Esophagus mucosa (tissue), 1 donor: Measurements from ENCODE around the gene EPB41L5. TPM values are rescaled to one million over a fixed set of nuclear protein-coding genes. Genes with fewer than 3 reads are reported as not detected.
"Not testable (repeated sequence)": the region's sequence is repeated elsewhere in the genome, so short reads cannot be mapped to it uniquely, and the experiment has no call there.

ENCODE experiments used
- ATAC-seq: fragments of 200-7000 bp; cut with Tn5 transposase; one replicate; pipeline ENCODE4 v1.9.1; 2020
- total RNA-seq: library from RNA; stranded (reverse); gene quantifications from one replicate; pipeline ENCODE4 v1.2.4, GENCODE V29; 2023
- donor health status: DM: yes; HTN: yes; CAD: no.

EPB41L5 gene
- total RNA-seq: 16.8 TPM

- peak; percentile 95 for ATAC-seq
These were observed at the start of gene EPB41L5 for GRCh38 chr2:120012771-120013596. Gene EPB41L5, plus strand, starts transcription at chr2:120013077. Its CDS starts 6,008 bp downstream, at chr2:120019085.

GRCh38 chr2:119981896-119982295, 31.0 kb upstream of the EPB41L5 start:
- ATAC-seq: no peak

DNA sequence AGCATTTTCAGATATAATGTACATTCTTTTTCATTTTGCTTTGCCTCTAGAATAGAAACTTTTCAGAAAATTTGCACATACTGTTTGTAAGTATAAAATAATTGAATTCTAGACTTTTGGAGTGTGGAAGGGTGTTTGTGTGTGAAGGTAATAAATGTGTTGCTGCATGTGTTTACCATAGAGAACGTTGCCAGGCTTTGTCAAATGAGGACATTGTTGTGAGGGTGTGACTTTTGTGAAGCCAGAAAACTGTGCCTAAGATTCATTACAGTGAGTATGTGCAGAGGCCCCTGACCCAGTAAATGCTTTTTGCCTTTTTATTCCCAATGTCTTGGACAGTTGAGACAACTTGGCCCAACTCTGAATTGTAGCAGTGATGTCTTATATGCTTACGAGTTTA, 30.4 kb upstream of the EPB41L5 start:
- ATAC-seq: no peak

- no peak for ATAC-seq
These were observed 29.8 kb upstream of the EPB41L5 start for GRCh38 chr2:119983108-119983507.

DNA sequence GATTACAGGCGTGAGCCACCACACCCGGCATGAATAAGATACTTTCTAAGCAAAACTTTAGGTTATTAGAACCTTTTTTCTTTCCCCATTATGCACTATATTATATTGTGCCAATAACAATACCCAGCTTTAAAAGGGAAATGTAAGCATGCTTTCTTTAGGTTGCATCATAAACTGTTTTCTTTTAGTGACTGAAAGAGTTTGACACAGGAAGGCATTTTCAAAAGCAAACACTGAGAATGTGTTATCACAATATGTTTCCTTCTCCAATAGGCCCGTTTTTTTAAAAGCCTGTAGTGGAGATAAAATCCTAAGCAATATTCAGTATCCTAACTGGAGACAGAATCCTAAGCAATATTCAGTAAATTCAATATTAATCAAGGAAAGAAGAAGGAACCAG, 16.7 kb upstream of the EPB41L5 start:
- ATAC-seq: no peak

DNA sequence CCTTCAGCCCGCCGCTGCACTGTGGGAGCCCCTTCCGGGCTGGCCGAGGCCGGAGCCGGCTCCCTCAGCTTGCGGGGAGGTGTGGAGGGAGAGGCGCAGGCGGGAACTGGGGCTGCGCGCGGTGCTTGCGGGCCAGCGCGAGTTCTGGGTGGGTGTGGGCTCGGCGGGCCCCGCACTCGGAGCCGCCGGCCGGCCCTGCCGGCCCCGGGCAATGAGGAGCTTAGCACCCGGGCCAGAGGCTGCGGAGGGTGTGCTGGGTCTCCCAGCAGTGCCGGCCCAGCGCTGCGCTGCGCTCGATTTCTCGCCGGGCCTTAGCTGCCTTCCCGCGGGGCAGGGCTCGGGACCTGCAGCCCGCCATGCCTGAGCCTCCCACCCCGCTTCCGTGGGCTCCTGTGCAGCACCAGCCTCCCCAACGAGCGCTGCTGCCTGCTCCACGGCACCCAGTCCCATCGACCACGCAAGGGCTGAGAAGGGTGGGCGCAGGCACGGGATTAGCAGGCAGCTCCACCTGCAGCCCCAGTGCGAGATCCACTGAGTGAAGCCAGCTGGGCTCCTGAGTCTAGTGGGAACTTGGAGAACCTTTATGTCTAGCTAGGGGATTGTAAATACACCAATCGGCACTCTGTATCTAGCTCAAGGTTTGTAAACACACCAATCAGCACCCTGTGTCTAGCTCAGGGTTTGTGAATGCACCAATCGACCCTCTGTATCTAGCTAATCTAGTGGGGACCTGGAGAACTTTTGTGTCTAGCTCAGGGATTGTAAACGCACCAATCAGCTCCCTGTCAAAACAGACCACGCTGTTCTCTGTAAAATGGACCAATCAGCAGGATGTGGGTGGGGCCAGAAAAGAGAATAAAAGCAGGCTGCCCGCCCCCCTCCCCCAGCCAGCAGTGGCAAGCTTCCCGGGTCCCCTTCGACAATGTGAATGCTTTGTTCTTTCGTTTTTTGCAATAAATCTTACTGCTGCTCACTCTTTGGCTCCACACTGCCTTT, 15.7 kb upstream of the EPB41L5 start:
- ATAC-seq: not testable (repeated sequence)

DNA sequence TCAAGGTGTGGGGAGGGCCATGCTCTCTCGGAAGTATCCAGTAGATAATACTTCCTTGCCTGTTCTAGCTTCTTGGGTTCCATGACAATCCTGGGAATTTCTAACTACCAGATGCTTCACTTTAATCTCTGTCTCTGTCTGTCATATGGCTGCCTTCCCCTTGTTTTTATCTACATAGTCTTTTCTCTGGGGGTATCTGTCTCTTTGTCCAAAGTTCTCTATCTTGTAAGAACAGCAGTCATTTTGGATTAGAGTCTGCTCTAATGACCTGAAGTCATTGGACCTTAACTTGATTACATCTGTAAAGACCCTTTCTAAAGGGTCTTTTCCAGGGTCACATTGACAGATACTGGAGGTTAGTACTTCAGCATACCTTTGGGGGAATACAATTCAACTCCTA, 11.4 kb upstream of the EPB41L5 start:
- no peak for ATAC-seq

DNA sequence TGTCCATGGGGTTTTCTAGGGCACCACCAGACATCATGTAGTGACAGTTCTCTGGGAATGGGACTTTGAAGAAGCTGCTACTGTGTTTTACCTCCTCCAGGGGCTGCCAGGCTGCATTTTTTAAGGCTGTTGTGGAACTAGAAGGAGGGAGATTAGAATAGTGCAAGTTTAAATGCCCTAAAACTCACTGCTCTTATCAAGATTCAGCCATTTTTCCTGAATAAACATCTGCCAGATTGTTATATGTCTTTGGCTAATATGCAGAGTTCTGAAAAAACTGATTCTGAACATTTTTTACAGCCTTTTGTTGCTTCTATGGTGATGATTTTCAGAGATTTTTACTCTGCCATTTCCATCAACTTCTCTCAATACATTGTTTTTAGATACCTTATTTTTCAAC, 8.6 kb upstream of the EPB41L5 start:
- no peak for ATAC-seq

DNA sequence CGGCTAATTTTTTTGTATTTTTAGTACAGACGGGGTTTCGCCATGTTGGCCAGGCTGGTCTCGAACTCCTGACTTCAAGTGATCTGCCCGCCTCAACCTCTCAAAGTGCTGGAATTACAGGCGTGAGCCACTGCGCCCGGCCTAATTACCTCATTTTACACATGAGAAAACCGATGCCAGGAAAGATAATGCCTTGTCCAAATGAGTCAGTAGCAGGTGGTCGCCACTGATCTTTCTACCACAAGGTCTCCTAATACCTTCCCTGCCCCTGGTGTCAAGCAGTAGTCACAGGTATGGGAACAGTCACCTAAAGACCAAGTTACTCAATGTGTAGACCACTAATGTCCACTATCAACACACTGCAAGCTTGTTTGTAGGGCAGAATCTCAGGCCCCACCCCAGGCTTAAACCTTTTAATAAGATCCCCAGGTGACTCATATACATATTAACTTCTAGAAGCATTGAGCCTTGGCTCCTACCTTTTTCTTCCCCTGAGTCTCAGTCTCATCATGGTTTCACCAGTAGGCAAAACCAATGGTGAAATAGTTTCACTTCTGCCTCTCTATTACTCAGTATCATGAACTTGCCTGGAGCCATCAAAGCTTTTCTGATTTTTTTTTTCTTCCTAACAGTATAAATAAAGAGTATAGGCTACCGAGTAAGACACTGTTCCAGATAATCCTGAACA, 6.9 kb upstream of the EPB41L5 start:
- peak; percentile 91 for ATAC-seq

DNA sequence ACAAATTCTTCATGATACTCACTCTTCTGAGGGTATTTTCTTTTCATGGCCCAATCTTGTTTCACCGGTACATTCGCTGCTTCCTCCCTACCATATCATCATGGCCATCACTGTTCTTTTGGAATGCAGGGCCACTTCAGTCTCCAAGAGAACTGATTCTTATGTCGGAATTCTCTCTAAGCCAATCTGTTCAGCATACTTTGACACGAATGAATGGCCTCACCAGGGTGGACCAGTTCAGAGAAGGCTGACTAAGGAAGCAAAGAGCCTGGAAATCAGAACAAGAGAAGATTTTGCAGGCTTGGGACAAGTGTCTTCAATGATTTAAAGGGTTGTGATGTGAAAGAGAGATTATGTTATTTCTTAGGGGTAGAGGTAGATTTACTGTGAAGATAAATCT, 5.0 kb upstream of the EPB41L5 start:
- ATAC-seq: no peak

DNA sequence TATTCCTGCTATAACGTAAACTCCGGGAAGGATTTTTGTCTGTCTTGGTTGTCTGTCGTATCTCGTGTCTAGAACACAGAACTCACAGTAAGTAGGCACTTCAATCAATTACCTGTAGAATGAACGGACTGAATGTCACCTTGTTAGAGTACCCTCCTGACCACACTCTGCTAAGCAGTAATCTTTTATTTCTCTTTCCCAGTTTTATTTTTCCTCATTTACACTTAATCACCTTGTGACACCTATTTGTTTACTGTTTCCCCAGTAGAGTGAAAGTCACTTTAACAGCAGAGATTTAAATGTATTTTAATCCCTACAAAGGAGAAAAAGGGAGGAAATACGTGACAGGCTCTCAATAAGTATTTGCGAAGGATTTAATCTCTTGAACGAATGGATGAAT, 514 bp upstream of the EPB41L5 start:
- no peak for ATAC-seq

GRCh38 chr2:120013597-120014223, 833 bp downstream of the EPB41L5 start:
- ATAC-seq: no peak

DNA sequence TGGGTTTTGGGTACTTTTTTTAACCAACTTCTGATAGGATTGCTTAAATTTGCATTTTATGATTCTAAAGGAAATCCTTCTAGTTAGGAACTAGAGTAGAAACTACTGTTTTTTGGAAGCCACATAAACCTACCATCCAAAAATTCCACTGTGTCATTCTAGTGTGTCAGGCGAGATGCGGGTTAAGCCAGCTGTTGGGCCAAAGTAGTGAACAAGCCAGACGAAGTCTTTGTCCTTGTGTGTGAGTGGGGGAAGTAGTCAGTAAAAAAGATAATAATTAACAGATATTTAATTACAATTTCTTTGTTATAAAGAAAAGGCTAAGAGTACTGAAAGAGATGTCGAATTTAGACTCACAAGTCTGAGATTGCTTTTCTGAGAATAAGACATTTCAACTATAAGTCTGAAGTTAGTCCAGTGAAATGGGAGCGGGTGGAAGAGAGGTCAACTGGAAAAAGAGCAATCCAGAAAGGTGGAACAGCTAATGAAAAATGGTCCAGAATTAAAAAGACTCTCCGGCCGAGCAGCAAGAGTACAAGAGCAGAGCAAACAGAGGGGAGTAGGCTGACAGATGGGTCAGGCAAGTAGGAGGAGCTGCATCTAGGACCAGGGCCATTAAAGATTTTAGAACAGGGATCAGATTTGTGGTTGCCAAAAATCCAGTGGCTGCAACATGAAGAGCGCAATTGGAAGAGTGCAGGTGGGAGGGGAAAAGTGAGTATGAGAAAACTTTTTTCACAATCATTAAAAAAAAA, 1.5 kb downstream of the EPB41L5 start:
- no peak for ATAC-seq

DNA sequence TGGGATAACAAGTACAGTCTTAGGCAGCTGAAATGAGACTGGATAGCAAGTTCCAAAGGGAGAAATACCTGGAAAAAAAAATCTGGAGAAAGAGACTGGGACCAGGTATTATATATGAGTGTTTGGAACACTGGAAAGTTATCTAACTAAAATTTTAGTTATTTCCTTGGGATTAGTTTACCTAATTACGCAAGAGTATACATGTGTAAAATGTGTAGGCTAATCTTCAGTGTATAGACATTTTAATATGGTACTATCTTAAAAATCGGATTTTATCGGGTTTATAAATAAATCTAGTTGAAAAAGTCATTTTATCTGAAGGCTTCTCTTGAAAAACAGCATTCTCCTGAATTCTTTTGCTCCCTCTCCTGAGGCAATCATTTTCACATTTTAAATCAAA, 3.9 kb downstream of the EPB41L5 start:
- no peak for ATAC-seq

- ATAC-seq: no peak
These were observed 4.3 kb downstream of the EPB41L5 start for GRCh38 chr2:120017201-120017600.

DNA sequence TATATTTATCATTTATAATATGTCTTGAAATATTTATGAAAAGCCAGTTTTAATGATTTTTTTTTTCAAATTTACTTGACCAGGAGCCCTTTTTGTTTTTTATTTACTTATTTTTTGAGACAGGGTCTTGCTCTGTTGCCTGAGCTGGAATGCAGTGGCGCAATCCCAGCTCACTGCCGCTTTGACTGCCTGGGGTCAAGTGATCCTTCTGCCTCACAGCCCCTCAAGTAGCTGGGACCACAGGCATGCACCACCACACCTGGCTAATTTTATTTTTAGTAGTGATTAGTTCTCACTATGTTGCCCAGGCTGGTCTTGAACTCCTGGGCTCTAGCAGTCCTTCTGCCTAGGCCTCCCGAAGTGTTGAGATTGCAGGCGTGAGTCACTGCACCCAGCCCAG, 5.7 kb downstream of the EPB41L5 start:
- no peak for ATAC-seq

DNA sequence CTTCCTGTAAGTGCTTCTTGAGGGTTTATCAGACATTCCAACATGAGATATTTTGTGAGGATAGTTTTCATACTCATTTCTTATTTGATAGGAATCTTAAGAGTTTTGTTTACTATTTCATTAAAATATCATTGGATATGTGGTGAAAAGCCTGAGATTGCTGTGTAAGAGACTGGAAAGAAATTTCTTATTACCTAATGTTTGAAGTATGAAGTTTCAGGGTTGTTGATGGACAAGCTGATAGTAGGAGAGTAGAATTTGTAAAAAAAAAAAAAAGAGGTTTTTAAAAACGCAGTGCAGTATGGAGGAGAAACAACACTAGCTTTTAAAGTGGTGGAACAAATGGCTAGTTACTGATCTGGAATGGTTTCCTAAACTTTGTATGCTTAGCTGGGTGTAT, 7.7 kb downstream of the EPB41L5 start:
- ATAC-seq: no peak

DNA sequence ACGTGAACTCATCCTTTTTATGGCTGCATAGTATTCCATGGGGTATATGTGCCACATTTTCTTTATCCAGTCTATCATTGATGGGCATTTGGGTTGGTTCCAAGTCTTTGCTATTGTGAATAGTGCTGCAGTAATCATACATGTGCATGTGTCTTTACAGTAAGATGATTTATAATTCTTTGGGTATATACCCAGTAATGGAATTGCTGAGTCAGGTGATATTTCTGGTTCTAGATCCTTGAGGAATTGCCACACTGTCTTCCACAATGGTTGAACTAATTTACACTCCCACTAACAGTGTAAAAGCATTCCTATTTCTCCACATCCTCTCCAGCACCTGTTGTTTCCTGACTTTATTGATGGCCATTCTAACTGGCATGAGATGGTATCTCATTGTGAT, 9.6 kb downstream of the EPB41L5 start:
- not testable (repeated sequence) for ATAC-seq

DNA sequence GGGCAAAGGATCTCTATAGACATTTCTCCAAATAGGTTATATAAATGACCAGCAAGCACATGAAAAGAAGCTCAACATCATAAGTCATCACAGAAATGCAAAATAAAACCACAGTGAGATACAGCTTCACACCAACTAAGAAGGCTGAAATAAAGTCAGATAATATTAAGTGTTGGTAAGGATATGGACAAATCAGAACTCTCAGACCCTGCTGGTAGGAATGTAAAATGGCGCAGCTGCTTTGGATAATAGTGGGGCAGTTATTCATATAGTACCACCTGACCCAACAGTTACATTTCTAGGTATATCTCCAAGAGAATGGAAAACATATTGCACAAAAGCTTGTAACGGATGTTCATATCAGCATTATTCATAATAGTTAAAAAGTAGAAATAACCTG, 14.0 kb downstream of the EPB41L5 start:
- no peak for ATAC-seq

GRCh38 chr2:120028795-120029194, 15.9 kb downstream of the EPB41L5 start:
- no peak for ATAC-seq
